ENCODE results near the gene CEND1.
A peak's percentile ranks its signal among the peaks of the same experiment; 100 is the strongest.
"Not testable (repeated sequence)": the region's sequence is repeated elsewhere in the genome, so short reads cannot be mapped to it uniquely, and the experiment has no call there.

The CEND1 gene

GRCh38 chr11:763073-763463, 26.8 kb downstream of the CEND1 start:
- no peak for DNase-seq

GRCh38 chr11:762421-763072, 27.3 kb downstream of the CEND1 start:
- DNase-seq, result no peak

GRCh38 chr11:761526-762108, 28.3 kb downstream of the CEND1 start:
- DNase-seq, result no peak

DNA sequence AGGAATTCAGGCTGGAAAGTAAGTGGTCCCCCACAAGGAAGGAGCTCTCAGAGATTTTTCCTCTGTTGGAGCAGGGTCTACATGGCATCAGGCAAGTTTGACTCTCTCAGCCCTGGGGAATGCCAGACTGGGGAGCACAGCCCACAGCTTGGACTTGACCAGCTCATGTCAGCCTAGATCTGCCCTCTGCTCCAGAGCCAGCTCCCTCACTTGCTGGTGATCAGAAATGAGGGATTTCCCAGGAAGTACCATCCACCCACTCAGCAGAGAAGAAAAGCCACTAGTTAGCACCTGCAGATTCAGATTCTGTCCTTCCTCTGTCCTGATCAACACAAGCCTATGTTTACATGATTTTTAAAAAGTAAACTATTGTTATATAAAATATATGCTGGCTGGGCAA, 29.7 kb downstream of the CEND1 start:
- DNase-seq, result no peak

- no peak for DNase-seq
These were observed 40.2 kb downstream of the CEND1 start for GRCh38 chr11:749731-750130.

DNA sequence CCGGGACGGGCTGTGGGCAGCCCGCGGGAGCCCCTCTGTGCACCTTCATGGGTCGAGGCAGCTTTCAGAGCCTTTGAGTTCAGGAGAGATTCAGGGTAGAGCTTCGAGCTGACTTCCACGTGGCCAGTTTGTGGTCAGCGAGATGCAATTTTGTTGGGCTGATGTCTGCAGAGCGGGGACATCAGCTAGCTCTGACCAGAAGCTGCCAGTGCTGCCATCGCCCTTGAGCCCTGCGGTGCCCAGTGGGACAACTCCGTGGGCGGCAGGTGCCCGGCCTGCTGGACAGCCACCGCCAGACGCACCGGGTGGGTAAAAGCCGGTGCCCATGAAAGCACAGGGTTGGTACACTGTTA, 41.9 kb downstream of the CEND1 start:
- DNase-seq, result no peak

DNA sequence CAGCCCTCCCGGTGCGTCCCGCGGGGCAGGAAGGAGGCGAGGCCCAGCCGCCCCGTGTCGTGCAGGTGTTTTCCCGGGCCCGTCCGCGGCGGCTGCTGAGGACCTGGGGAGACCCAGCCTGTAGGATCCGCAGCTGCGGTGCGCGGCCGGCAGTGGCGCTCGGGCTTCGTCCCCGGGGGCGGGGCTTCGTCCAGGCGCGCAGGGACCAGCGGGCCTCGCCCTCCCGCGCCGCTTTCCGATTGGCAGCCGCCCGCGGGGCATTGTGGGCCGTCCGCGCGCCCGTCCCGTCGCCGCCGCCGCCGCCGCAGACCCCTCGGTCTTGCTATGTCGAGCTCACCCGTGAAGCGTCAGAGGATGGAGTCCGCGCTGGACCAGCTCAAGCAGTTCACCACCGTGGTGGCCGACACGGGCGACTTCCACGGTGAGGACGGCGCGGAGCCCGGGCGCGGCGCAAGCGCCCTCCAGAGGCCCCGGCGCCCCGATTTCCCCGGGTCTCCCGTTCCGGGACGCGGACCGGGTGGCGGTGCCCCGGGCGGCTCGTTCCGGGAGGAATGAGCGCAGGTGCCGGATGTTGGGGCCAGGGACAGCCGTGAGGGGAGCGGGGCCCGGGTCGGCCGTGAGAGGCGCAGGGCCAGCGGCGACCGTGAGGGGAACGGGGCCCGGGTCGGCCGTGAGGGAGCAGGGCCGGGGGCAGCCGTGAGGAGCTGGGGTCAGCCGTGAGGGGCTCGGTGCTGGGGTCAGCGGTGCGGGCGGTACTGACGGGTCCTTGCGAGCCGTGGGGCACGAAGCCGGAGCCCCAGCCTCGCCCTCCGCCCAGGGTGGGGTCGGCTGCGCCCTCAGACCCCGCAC, 42.5 kb downstream of the CEND1 start, which contains the start of gene TALDO1:
Gene TALDO1 (plus strand): TSS at position 307 of the 849 bp plus-strand sequence. CDS start 18 bp downstream, at position 325.
- peak; percentile 81 for DNase-seq

GRCh38 chr11:746289-747157, 43.4 kb downstream of the CEND1 start:
- DNase-seq, result no peak

- DNase-seq, result no peak
These were observed 44.5 kb downstream of the CEND1 start for GRCh38 chr11:745428-745827.

DNA sequence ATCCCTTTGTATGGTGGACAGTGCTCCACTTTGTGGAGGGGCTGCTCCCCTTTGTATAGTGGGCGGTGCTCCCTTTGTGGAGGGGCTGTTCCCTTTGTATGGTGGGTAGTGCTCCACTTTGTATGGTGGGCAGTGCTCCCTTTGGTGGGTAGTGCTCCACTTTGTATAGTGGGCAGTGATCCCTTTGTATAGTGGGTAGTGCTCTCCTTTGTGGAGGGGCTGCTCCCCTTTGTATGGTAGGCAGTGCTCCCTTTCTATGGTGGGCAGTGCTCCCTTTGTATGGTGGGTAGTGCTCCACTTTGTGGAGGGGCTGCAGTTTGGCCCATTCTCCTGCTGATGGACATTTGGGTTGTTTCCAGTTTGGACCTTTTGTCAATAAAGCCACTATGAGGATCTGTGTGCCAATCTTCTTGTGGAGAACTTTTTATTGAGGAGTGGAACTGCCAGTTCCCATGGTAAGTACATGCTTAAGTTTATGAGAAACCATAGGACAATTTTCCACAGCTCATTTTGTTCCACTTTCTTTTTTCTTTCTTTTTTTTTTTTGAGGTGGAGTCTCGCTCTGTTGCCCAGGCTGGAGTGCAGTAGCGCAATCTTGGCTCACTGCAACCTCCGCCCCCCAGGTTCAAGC, 47.2 kb downstream of the CEND1 start:
- no peak for DNase-seq

DNA sequence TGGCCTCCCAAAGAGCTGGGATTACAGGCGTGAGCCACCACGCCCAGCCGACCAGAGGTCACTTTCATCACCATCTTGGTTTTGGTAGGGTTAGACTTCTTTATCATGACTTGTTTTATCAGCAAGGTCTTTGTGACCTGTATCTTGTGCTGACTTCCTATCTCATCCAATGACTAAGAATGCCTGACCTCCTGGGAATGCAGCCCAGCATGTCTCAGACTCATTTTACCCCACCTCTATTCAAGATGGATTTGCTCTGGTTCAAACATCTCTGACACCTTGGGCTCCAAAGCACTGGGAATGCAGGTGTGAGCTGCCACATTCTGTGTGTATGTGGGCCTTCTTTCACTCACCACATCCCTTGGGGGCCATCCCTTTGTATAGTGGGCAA, 47.7 kb downstream of the CEND1 start:
- DNase-seq, result no peak

GRCh38 chr11:737899-738298, 52.0 kb downstream of the CEND1 start:
- DNase-seq, result not testable (repeated sequence)

- DNase-seq, result no peak
These were observed 52.5 kb downstream of the CEND1 start for GRCh38 chr11:737366-737765.
